Mucosa of stomach (tissue), 1 donor: Measurements from ENCODE around the gene OXSM.

Source experiments
- H3K27me3 ChIP-seq: one replicate; pipeline ENCODE4 v1.7.0; 2013; ENCODE audit warnings: mild to moderate bottlenecking, low read length; ENCODE audit not compliant: control insufficient read depth, insufficient read depth
- H3K36me3 ChIP-seq: one replicate; pipeline ENCODE4 v1.7.0; 2013; ENCODE audit warnings: low read length; ENCODE audit not compliant: control insufficient read depth, insufficient read depth
- H3K4me1 ChIP-seq: one replicate; pipeline ENCODE4 v1.7.0; 2013; ENCODE audit warnings: mild to moderate bottlenecking, low read length; ENCODE audit not compliant: control insufficient read depth, insufficient read depth
- H3K4me3 ChIP-seq: one replicate; pipeline ENCODE4 v1.7.0; 2013; ENCODE audit warnings: low read length
- H3K9ac ChIP-seq: one replicate; pipeline ENCODE4 v1.7.0; 2013; ENCODE audit warnings: mild to moderate bottlenecking, low read length, moderate library complexity
- H3K9me3 ChIP-seq: one replicate; pipeline ENCODE4 v1.7.0; 2013; ENCODE audit warnings: mild to moderate bottlenecking, low read length, moderate library complexity; ENCODE audit not compliant: control insufficient read depth
- donor health status: Pancreatic carcinoma.

OXSM gene

GRCh38 chr3:25837038-25837437 is 47.1 kb downstream of the OXSM start:
- H3K4me1 ChIP-seq = no peaks in the 10 kb centered on the region
- no peaks in the 10 kb centered on the region for H3K36me3 ChIP-seq
- H3K9me3 ChIP-seq = no peaks in the 10 kb centered on the region
- H3K9ac ChIP-seq = no peak overlapping the region
- no peaks in the 10 kb centered on the region for H3K27me3 ChIP-seq
- no peak overlapping the region for H3K4me3 ChIP-seq

- no peak overlapping the region for H3K9ac ChIP-seq
- H3K36me3 ChIP-seq = no peaks in the 10 kb centered on the region
- no peaks in the 10 kb centered on the region for H3K27me3 ChIP-seq
Observed at GRCh38 chr3:25840099-25840498, 50.2 kb downstream of the OXSM start.

GRCh38 chr3:25843332-25843731 is 53.4 kb downstream of the OXSM start:
- no peaks in the 10 kb centered on the region for H3K4me1 ChIP-seq
- no peak overlapping the region for H3K9ac ChIP-seq
- no peaks in the 10 kb centered on the region for H3K27me3 ChIP-seq
- no peak overlapping the region for H3K4me3 ChIP-seq
- no peaks in the 10 kb centered on the region for H3K36me3 ChIP-seq
- H3K9me3 ChIP-seq = no peaks in the 10 kb centered on the region

More at GRCh38 chr3:25840099-25840498, 50.2 kb downstream of the OXSM start:
- H3K9me3 ChIP-seq = no peaks in the 10 kb centered on the region
- H3K4me1 ChIP-seq = no peaks in the 10 kb centered on the region
- no peak overlapping the region for H3K4me3 ChIP-seq
